HepG2 (cell line): Measurements from ENCODE around the gene PROX1. TPM values are rescaled to one million over a fixed set of nuclear protein-coding genes. Genes with fewer than 3 reads are reported as not detected.

Experiments used
- AGO2 ChIP-seq: fragments of 200-400 bp; formaldehyde crosslinking; optimal IDR thresholded peaks from 2 replicates; pipeline ENCODE3; 2017; ENCODE audit warnings: mild to moderate bottlenecking, low read depth, low read length, moderate library complexity
- AHR ChIP-seq: IDR thresholded peaks from 2 replicates; pipeline ENCODE4 v1.6.1; 2018; ENCODE audit warnings: missing genetic modification reagents, missing compliant biosample characterization
- CENPBD1 ChIP-seq: sonication (generic); formaldehyde crosslinking; IDR thresholded peaks from 2 replicates; pipeline ENCODE4 v1.8.0; 2022; ENCODE audit warnings: missing genetic modification reagents, low read depth, mild to moderate bottlenecking, borderline replicate concordance
- HOXA9 ChIP-seq: sonication (generic); formaldehyde crosslinking; IDR thresholded peaks from 2 replicates; pipeline ENCODE4 v1.8.1; 2022; ENCODE audit warnings: missing genetic modification reagents, mild to moderate bottlenecking, moderate library complexity, borderline replicate concordance
- MAZ ChIP-seq, 2 experiments: sonication (generic) in 1 of 2; formaldehyde crosslinking in 1 of 2; IDR thresholded peaks; 2 replicates each; pipeline versions ENCODE4 v1.5.0 to v1.6.1; 2012 to 2020; ENCODE audit warnings: low read depth in 2 of 2, mild to moderate bottlenecking in 2 of 2, borderline replicate concordance in 1 of 2, improper control_type of control experiment in 1 of 2, low read length in 1 of 2, missing genetic modification reagents in 1 of 2, moderate library complexity in 1 of 2
- MIER2 ChIP-seq: IDR thresholded peaks from 2 replicates; pipeline ENCODE4 v1.6.1; 2016; ENCODE audit warnings: missing biosample characterization, missing genetic modification reagents
- NRL ChIP-seq: sonication (generic); formaldehyde crosslinking; IDR thresholded peaks from 2 replicates; pipeline ENCODE4 v1.5.0; 2020; ENCODE audit warnings: missing genetic modification reagents, mild to moderate bottlenecking, moderate library complexity, borderline replicate concordance
- POLR2AphosphoS5 ChIP-seq: IDR thresholded peaks from 2 replicates; pipeline ENCODE4 v1.6.1; 2012; ENCODE audit warnings: low read depth, low read length
- PPARG ChIP-seq: conservative IDR thresholded peaks from 2 replicates; pipeline ENCODE4 v1.6.1; 2016; ENCODE audit warnings: missing biosample characterization, missing genetic modification reagents
- RBFOX2 ChIP-seq: fragments of 200-400 bp; formaldehyde crosslinking; IDR thresholded peaks from 2 replicates; pipeline ENCODE4 v1.6.1; 2017; ENCODE audit warnings: low read depth, mild to moderate bottlenecking, low read length
- SIN3A ChIP-seq: IDR thresholded peaks from 2 replicates; pipeline ENCODE4 v1.6.1; 2011; ENCODE audit warnings: low read depth, mild to moderate bottlenecking, control low read depth, low read length, borderline replicate concordance
- TFE3 ChIP-seq: IDR thresholded peaks from 2 replicates; pipeline ENCODE4 v1.6.1; 2016
- WIZ ChIP-seq: sonication (generic); formaldehyde crosslinking; IDR thresholded peaks from 2 replicates; pipeline ENCODE4 v1.5.1; 2020; ENCODE audit warnings: mild to moderate bottlenecking, missing genetic modification reagents
- ZBTB1 ChIP-seq: sonication (generic); formaldehyde crosslinking; IDR thresholded peaks from 2 replicates; pipeline ENCODE4 v1.4.0; 2020; ENCODE audit warnings: missing genetic modification reagents, borderline replicate concordance
- ZFAT ChIP-seq: sonication (generic); formaldehyde crosslinking; conservative IDR thresholded peaks from 2 replicates; pipeline ENCODE4 v1.8.1; 2023; ENCODE audit warnings: missing genetic modification reagents, inconsistent platforms
- ZFP82 ChIP-seq: sonication (generic); formaldehyde crosslinking; IDR thresholded peaks from 2 replicates; pipeline ENCODE4 v1.5.1; 2020; ENCODE audit warnings: mild to moderate bottlenecking, missing genetic modification reagents, borderline replicate concordance
- ZNF10 ChIP-seq: sonication (generic); formaldehyde crosslinking; IDR thresholded peaks from 2 replicates; pipeline ENCODE4 v1.4.0; 2020; ENCODE audit warnings: mild to moderate bottlenecking, low read depth, missing genetic modification reagents, borderline replicate concordance
- ZNF224 ChIP-seq: sonication (generic); formaldehyde crosslinking; IDR thresholded peaks from 2 replicates; pipeline ENCODE4 v1.5.0; 2020; ENCODE audit warnings: mild to moderate bottlenecking, missing genetic modification reagents
- ZNF280B ChIP-seq: sonication (generic); formaldehyde crosslinking; IDR thresholded peaks from 2 replicates; pipeline ENCODE4 v1.5.0; 2020; ENCODE audit warnings: missing genetic modification reagents, mild to moderate bottlenecking, borderline replicate concordance
- ZNF335 ChIP-seq: sonication (generic); formaldehyde crosslinking; IDR thresholded peaks from 2 replicates; pipeline ENCODE4 v1.4.0; 2020; ENCODE audit warnings: missing genetic modification reagents
- ZNF337 ChIP-seq: sonication (generic); formaldehyde crosslinking; IDR thresholded peaks from 2 replicates; pipeline ENCODE4 v1.5.1; 2020; ENCODE audit warnings: missing genetic modification reagents, low read depth, mild to moderate bottlenecking, borderline replicate concordance
- ZNF547 ChIP-seq: sonication (generic); formaldehyde crosslinking; IDR thresholded peaks from 2 replicates; pipeline ENCODE4 v1.5.1; 2020; ENCODE audit warnings: mild to moderate bottlenecking, missing genetic modification reagents
- ZNF557 ChIP-seq: sonication (generic); formaldehyde crosslinking; IDR thresholded peaks from 2 replicates; pipeline ENCODE4 v1.4.0; 2020; ENCODE audit warnings: missing genetic modification reagents
- ZNF569 ChIP-seq: sonication (generic); formaldehyde crosslinking; IDR thresholded peaks from 2 replicates; pipeline ENCODE4 v1.5.0; 2020; ENCODE audit warnings: mild to moderate bottlenecking, missing genetic modification reagents, moderate library complexity, borderline replicate concordance
- ZNF776 ChIP-seq: sonication (generic); formaldehyde crosslinking; IDR thresholded peaks from 2 replicates; pipeline ENCODE4 v1.4.0; 2020; ENCODE audit warnings: mild to moderate bottlenecking, missing genetic modification reagents
- ZNF878 ChIP-seq: sonication (generic); formaldehyde crosslinking; IDR thresholded peaks from 2 replicates; pipeline ENCODE4 v1.8.1; 2023; ENCODE audit warnings: mild to moderate bottlenecking, missing genetic modification reagents, moderate library complexity
- ZSCAN12 ChIP-seq: sonication (generic); formaldehyde crosslinking; IDR thresholded peaks from 2 replicates; pipeline ENCODE4 v1.9.0; 2021; ENCODE audit warnings: mild to moderate bottlenecking, missing genetic modification reagents
- polyA plus RNA-seq, 8 experiments: library from polyadenylated mRNA; depleted of rRNA in 3 of 8; stranded (reverse) in 7 of 8; unstranded in 1 of 8; fragments of >200 nt; fragmentation: Illumina TruSeq in 4 of 8; extraction: Trizol in 4 of 8; gene quantifications; 2 replicates each; pipeline versions ENCODE4 v1.2.1 to v1.2.3, GENCODE V29; 2011 to 2016; ENCODE audit warnings: low read depth in 4 of 8, missing spikeins in 1 of 8, mixed read lengths in 1 of 8; ENCODE audit not compliant: insufficient read depth in 1 of 8
- total RNA-seq, 5 experiments: library from RNA; depleted of rRNA; stranded (reverse); fragments of >200 nt; fragmentation: Illumina TruSeq; extraction: Trizol; gene quantifications; 2 replicates each; pipeline ENCODE4 v1.2.3, GENCODE V29; 2016; ENCODE audit warnings: low read depth in 1 of 5
- TF ChIP-seq, protein P1 (sequence below): sonication (generic); formaldehyde crosslinking; IDR thresholded peaks from 2 replicates; pipeline ENCODE4 v1.4.0; 2020; ENCODE audit warnings: missing genetic modification reagents

PROX1 gene
- total and polyA plus RNA-seq, 2 of the 13 experiments (the other 11 are each of a cell fraction or from before 2014, with no cell fraction given): 12.3 to 30.2 TPM

DNA sequence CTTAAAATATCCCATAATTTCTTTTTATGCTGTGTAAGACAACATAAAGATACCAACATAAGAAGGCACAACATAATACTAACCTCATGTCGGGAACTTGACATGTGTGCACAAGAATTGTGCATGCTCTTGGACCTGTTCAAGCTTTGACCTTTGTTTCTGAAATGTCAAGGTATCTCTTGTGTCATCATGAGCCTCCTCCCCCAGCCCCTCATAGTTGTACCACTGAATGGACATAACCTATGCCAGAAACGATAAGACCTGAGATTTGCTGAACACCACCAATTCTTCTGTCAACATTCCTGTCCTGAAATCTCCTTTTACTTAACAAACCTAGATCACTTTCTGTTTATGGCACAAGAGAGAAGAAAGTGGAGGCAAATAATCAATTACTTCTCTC lies 29.4 kb upstream of the PROX1 start (continued):
- TF ChIP-seq AGO2 (no peak), ZNF776 (no peak), MAZ (IDR thresholded peaks at IDR 0.05; ENCODE audit: borderline replicate concordance, low read depth, low read length) (no peak), MAZ (CRISPR knock-in tag; IDR thresholded peaks at IDR 0.05; ENCODE audit: low read depth) (no peak), SIN3A (no peak), ZNF10 (CRISPR knock-in tag) (no peak), ZSCAN12 (CRISPR knock-in tag) (no peak), ZNF337 (CRISPR knock-in tag) (no peak), ZFAT (CRISPR knock-in tag) (no peak), ZNF569 (CRISPR knock-in tag) (no peak), ZFP82 (CRISPR knock-in tag) (no peak), ZNF280B (CRISPR knock-in tag) (no peak), ZBTB1 (CRISPR knock-in tag) (no peak), HOXA9 (CRISPR knock-in tag) (no peak), TFE3 (CRISPR knock-in tag) (no peak), AHR (no peak), NRL (no peak), ZNF557 (CRISPR knock-in tag) (no peak), ZNF878 (CRISPR knock-in tag) (no peak), PPARG (CRISPR knock-in tag) (peak; percentile 72), ZNF547 (CRISPR knock-in tag) (no peak), MIER2 (no peak), CENPBD1 (no peak), POLR2AphosphoS5 (no peak), RBFOX2 (no peak), ZNF224 (no peak), WIZ (no peak), ZNF335 (CRISPR knock-in tag) (no peak)
- TF ChIP-seq, protein P1, sequence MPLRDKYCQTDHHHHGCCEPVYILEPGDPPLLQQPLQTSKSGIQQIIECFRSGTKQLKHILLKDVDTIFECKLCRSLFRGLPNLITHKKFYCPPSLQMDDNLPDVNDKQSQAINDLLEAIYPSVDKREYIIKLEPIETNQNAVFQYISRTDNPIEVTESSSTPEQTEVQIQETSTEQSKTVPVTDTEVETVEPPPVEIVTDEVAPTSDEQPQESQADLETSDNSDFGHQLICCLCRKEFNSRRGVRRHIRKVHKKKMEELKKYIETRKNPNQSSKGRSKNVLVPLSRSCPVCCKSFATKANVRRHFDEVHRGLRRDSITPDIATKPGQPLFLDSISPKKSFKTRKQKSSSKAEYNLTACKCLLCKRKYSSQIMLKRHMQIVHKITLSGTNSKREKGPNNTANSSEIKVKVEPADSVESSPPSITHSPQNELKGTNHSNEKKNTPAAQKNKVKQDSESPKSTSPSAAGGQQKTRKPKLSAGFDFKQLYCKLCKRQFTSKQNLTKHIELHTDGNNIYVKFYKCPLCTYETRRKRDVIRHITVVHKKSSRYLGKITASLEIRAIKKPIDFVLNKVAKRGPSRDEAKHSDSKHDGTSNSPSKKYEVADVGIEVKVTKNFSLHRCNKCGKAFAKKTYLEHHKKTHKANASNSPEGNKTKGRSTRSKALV (CRISPR knock-in tag): no peak
